HUES64 (cell line): Measurements from ENCODE around the gene CTDSPL.

Source experiments
- H3K27ac ChIP-seq: 2 replicates; pipeline ENCODE4 v1.7.0; 2013; ENCODE audit warnings: low read depth, low read length, inconsistent platforms
- H3K27me3 ChIP-seq: 2 replicates; pipeline ENCODE4 v1.6.1; 2013; ENCODE audit warnings: mild to moderate bottlenecking, low read length; ENCODE audit not compliant: insufficient read depth
- H3K36me3 ChIP-seq: 2 replicates; pipeline ENCODE4 v1.6.1; 2013; ENCODE audit warnings: mild to moderate bottlenecking, low read length; ENCODE audit not compliant: insufficient read depth
- H3K4me1 ChIP-seq: 2 replicates; pipeline ENCODE4 v1.6.1; 2013; ENCODE audit warnings: mild to moderate bottlenecking, low read length, moderate library complexity; ENCODE audit not compliant: insufficient read depth
- H3K4me3 ChIP-seq: 2 replicates; pipeline ENCODE4 v1.5.1; 2013; ENCODE audit warnings: mild to moderate bottlenecking, low read length, moderate library complexity
- H3K9ac ChIP-seq: 2 replicates; pipeline ENCODE4 v1.6.1; 2013; ENCODE audit warnings: mild to moderate bottlenecking, low read depth, low read length
- H3K9me3 ChIP-seq: 2 replicates; pipeline ENCODE4 v1.6.1; 2013; ENCODE audit warnings: low read depth, low read length; ENCODE audit not compliant: insufficient read depth
- WGBS: fragments of 150-250, 120-280 bp; methylation state at CpG from one replicate; pipeline ENCODE4 v1.1.7; 2013; ENCODE audit warnings: missing lambda C conversion rate; 5-methylcytosine and 5-hydroxymethylcytosine counted together

Gene CTDSPL

GRCh38 chr3:37944391-37944842 is 82.7 kb downstream of the CTDSPL start:
- 76% methylated on average over 2 of the region's 2 CpGs for WGBS
- Histone ChIP-seq H3K4me1 (peaks cover 18% of the 10 kb centered on the region; the same call in 1 of the 2 replicates), H3K9ac (no peak overlapping the region), H3K9me3 (no peaks in the 10 kb centered on the region), H3K27ac (no peak overlapping the region), H3K36me3 (peaks cover 2% of the 10 kb centered on the region; the same call in 1 of the 2 replicates), H3K4me3 (no peak overlapping the region), H3K27me3 (no peaks in the 10 kb centered on the region)

GRCh38 chr3:37945156-37945806 is 83.6 kb downstream of the CTDSPL start:
- no peak overlapping the region; the same call in 1 of the 2 replicates for H3K27ac ChIP-seq
- 91% methylated on average over 5 of the region's 6 CpGs for WGBS
- H3K36me3 ChIP-seq: peaks cover 2% of the 10 kb centered on the region; the same call in 1 of the 2 replicates
- no peaks in the 10 kb centered on the region for H3K27me3 ChIP-seq
- H3K9ac ChIP-seq: no peak overlapping the region
- H3K9me3 ChIP-seq: no peaks in the 10 kb centered on the region
- peaks cover 18% of the 10 kb centered on the region; the same call in 1 of the 2 replicates for H3K4me1 ChIP-seq
- no peak overlapping the region for H3K4me3 ChIP-seq

- Histone ChIP-seq H3K4me1 (peaks cover 18% of the 10 kb centered on the region; the same call in 1 of the 2 replicates), H3K9ac (0 out of 2 replicates have a peak overlapping the region, but pooled peaks have one; percentile 31), H3K36me3 (peaks cover 6% of the 10 kb centered on the region; the same call in 1 of the 2 replicates), H3K4me3 (no peak overlapping the region), H3K27me3 (no peaks in the 10 kb centered on the region), H3K27ac (no peak overlapping the region; the same call in 1 of the 2 replicates), H3K9me3 (no peaks in the 10 kb centered on the region)
- whole genome bisulfite sequencing: 81% methylated on average over 8 of the region's 8 CpGs
These were observed 84.3 kb downstream of the CTDSPL start for GRCh38 chr3:37945807-37946530.

- H3K36me3 ChIP-seq: peaks cover 6% of the 10 kb centered on the region; the same call in 1 of the 2 replicates
- H3K9me3 ChIP-seq: no peaks in the 10 kb centered on the region
- peaks cover 18% of the 10 kb centered on the region; the same call in 1 of the 2 replicates for H3K4me1 ChIP-seq
- 85% methylated on average over 2 of the region's 2 CpGs for WGBS
- no peak overlapping the region for H3K4me3 ChIP-seq
- no peaks in the 10 kb centered on the region for H3K27me3 ChIP-seq
- H3K9ac ChIP-seq: 0 out of 2 replicates have a peak overlapping the region, but pooled peaks have one; percentile 31
- H3K27ac ChIP-seq: no peak overlapping the region; the same call in 1 of the 2 replicates
These were observed 84.8 kb downstream of the CTDSPL start for GRCh38 chr3:37946531-37946889.

- Histone ChIP-seq H3K4me3 (no peak overlapping the region), H3K27ac (no peak overlapping the region), H3K9ac (no peak overlapping the region), H3K9me3 (no peaks in the 10 kb centered on the region), H3K4me1 (peaks cover 18% of the 10 kb centered on the region; the same call in 1 of the 2 replicates), H3K36me3 (peaks cover 15% of the 10 kb centered on the region; the same call in 1 of the 2 replicates), H3K27me3 (no peaks in the 10 kb centered on the region)
- WGBS: 94% methylated on average over 6 of the region's 6 CpGs
These were observed 88.2 kb downstream of the CTDSPL start for GRCh38 chr3:37949866-37950265.

- H3K9ac ChIP-seq: no peak overlapping the region
- H3K9me3 ChIP-seq: no peaks in the 10 kb centered on the region
- H3K4me1 ChIP-seq: peaks cover 16% of the 10 kb centered on the region
- no peaks in the 10 kb centered on the region for H3K27me3 ChIP-seq
- WGBS: no CpG with 5 or more reads among the region's 1 CpG
- no peak overlapping the region for H3K27ac ChIP-seq
- H3K36me3 ChIP-seq: peaks cover 18% of the 10 kb centered on the region; the same call in 1 of the 2 replicates
- H3K4me3 ChIP-seq: no peak overlapping the region
These were observed 90.9 kb downstream of the CTDSPL start for GRCh38 chr3:37952564-37952963.

GRCh38 chr3:37953226-37953625 is 91.5 kb downstream of the CTDSPL start:
- no peak overlapping the region for H3K4me3 ChIP-seq
- peaks cover 16% of the 10 kb centered on the region for H3K4me1 ChIP-seq
- no peaks in the 10 kb centered on the region for H3K27me3 ChIP-seq
- H3K27ac ChIP-seq: no peak overlapping the region
- no peaks in the 10 kb centered on the region for H3K9me3 ChIP-seq
- no peak overlapping the region for H3K9ac ChIP-seq
- H3K36me3 ChIP-seq: peaks cover 18% of the 10 kb centered on the region; the same call in 1 of the 2 replicates
- 98% methylated on average over 2 of the region's 2 CpGs for WGBS

GRCh38 chr3:37953707-37954394 is 92.2 kb downstream of the CTDSPL start:
- WGBS: 90% methylated on average over 4 of the region's 5 CpGs
- Histone ChIP-seq H3K4me3 (no peak overlapping the region), H3K27me3 (no peaks in the 10 kb centered on the region), H3K27ac (no peak overlapping the region), H3K9me3 (no peaks in the 10 kb centered on the region), H3K36me3 (peaks cover 18% of the 10 kb centered on the region; the same call in 1 of the 2 replicates), H3K4me1 (peaks cover 16% of the 10 kb centered on the region), H3K9ac (no peak overlapping the region)

GRCh38 chr3:37954881-37955280 is 93.2 kb downstream of the CTDSPL start:
- no peaks in the 10 kb centered on the region for H3K9me3 ChIP-seq
- H3K27ac ChIP-seq: no peak overlapping the region
- WGBS: 97% methylated on average over 6 of the region's 6 CpGs

GRCh38 chr3:37955918-37956707 is 94.4 kb downstream of the CTDSPL start:
- Histone ChIP-seq H3K4me3 (no peak overlapping the region), H3K9me3 (no peaks in the 10 kb centered on the region), H3K4me1 (peaks cover 16% of the 10 kb centered on the region), H3K9ac (no peak overlapping the region), H3K27ac (no peak overlapping the region), H3K27me3 (no peaks in the 10 kb centered on the region), H3K36me3 (peaks cover 12% of the 10 kb centered on the region; the same call in 1 of the 2 replicates)
- WGBS: 91% methylated on average over 3 of the region's 3 CpGs

More at GRCh38 chr3:37954881-37955280, 93.2 kb downstream of the CTDSPL start:
- Histone ChIP-seq H3K36me3 (peaks cover 16% of the 10 kb centered on the region; the same call in 1 of the 2 replicates), H3K9ac (no peak overlapping the region), H3K4me1 (peaks cover 16% of the 10 kb centered on the region), H3K4me3 (no peak overlapping the region), H3K27me3 (no peaks in the 10 kb centered on the region)
